DOHH2 (cell line): Measurements from ENCODE around the gene WRNIP1.

Source experiments
- H3F3A ChIP-seq: fragments of 200-600 bp; sonication (generic), shearing (Covaris generic); 2 replicates; pipeline ENCODE4 v1.6.0; 2016; ENCODE audit warnings: antibody characterized with exemption, mild to moderate bottlenecking; ENCODE audit not compliant: control insufficient read depth, insufficient read depth
- H3K27ac ChIP-seq: fragments of 200-600 bp; sonication (generic); 2 replicates; pipeline ENCODE4 v1.5.1; 2014; ENCODE audit warnings: low read depth, mild to moderate bottlenecking, low read length, moderate library complexity
- H3K27me3 ChIP-seq: fragments of 200-600 bp; sonication (generic); 2 replicates; pipeline ENCODE4 v1.6.1; 2014; ENCODE audit warnings: mild to moderate bottlenecking, low read length, mixed read lengths; ENCODE audit not compliant: control insufficient read depth
- H3K36me3 ChIP-seq: fragments of 200-600 bp; sonication (generic); 2 replicates; pipeline ENCODE4 v1.6.1; 2014; ENCODE audit warnings: mild to moderate bottlenecking, low read length, moderate library complexity, mixed read lengths; ENCODE audit not compliant: control insufficient read depth
- H3K4me1 ChIP-seq: fragments of 200-600 bp; sonication (generic); 2 replicates; pipeline ENCODE4 v1.6.1; 2014; ENCODE audit warnings: mild to moderate bottlenecking, low read length, mixed read lengths; ENCODE audit not compliant: control insufficient read depth
- H3K4me2 ChIP-seq: fragments of 200-600 bp; sonication (generic); 2 replicates; pipeline ENCODE4 v1.6.0; 2014; ENCODE audit warnings: mild to moderate bottlenecking, low read length, moderate library complexity
- H3K4me3 ChIP-seq: fragments of 200-600 bp; sonication (generic); 2 replicates; pipeline ENCODE4 v1.5.1; 2014; ENCODE audit warnings: mild to moderate bottlenecking, low read length, mixed read lengths
- H3K79me2 ChIP-seq: fragments of 200-600 bp; sonication (generic); 2 replicates; pipeline ENCODE4 v1.6.1; 2014; ENCODE audit warnings: mild to moderate bottlenecking, low read length, mixed read lengths; ENCODE audit not compliant: control insufficient read depth
- H3K9me2 ChIP-seq: fragments of 200-600 bp; sonication (generic); replicated peaks from 2 replicates; pipeline ENCODE4 v1.6.1; 2014; ENCODE audit warnings: mild to moderate bottlenecking, low read length, mixed read lengths; ENCODE audit not compliant: control insufficient read depth
- H3K9me3 ChIP-seq: fragments of 200-600 bp; sonication (generic); 2 replicates; pipeline ENCODE4 v1.6.1; 2014; ENCODE audit warnings: antibody characterized with exemption, low read length, mixed read lengths; ENCODE audit not compliant: control insufficient read depth, insufficient read depth
- H4K20me1 ChIP-seq: fragments of 200-600 bp; sonication (generic); 2 replicates; pipeline ENCODE4 v1.6.0; 2014; ENCODE audit warnings: low read depth, mild to moderate bottlenecking, antibody characterized with exemption, low read length, moderate library complexity; ENCODE audit not compliant: control insufficient read depth, insufficient read depth
- EZH2phosphoT487 ChIP-seq: fragments of 200-600 bp; sonication (generic); IDR thresholded peaks from 2 replicates; pipeline ENCODE4 v1.6.1; 2017; ENCODE audit warnings: borderline replicate concordance, mild to moderate bottlenecking, antibody characterized with exemption, low read length, moderate library complexity, mixed read lengths
- TF ChIP-seq, protein P1 (sequence below): fragments of 200-600 bp; sonication (generic); IDR thresholded peaks from one replicate; pipeline ENCODE4 v1.5.1; 2014; ENCODE audit warnings: antibody characterized with exemption, mild to moderate bottlenecking, low read depth, low read length; ENCODE audit not compliant: poor library complexity, severe bottlenecking

WRNIP1 gene

DNA sequence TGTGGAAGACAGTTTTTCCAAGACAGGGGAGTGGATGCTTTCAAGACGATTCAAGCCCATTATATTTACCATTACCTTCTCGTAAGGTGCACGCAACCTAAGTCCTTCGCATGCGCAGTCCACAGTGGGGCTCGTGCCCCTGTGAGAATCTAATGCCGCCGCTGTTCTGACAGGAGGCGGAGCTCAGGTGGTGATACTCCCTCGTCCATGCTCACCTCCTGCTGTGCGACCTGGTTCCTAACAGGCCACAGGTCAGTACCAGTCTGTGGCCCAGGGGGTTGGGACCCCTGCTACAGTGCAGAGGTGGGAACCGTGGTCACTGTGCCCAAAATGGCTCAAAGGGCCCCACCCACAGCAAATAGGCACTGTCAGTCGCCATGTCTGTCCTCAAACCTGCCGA lies 39.8 kb downstream of the WRNIP1 start:
- H3F3A ChIP-seq: no peaks in the 10 kb centered on the region
- no peaks in the 10 kb centered on the region for H4K20me1 ChIP-seq
- no peak overlapping the region for H3K4me2 ChIP-seq
- no peaks in the 10 kb centered on the region for H3K36me3 ChIP-seq
- H3K79me2 ChIP-seq: no peaks in the 10 kb centered on the region
- no peak overlapping the region for H3K27ac ChIP-seq
- no peaks in the 10 kb centered on the region for H3K4me1 ChIP-seq
- no peaks in the 10 kb centered on the region for H3K9me2 ChIP-seq
- no peaks in the 10 kb centered on the region for H3K9me3 ChIP-seq
- H3K4me3 ChIP-seq: no peak overlapping the region
- no peaks in the 10 kb centered on the region for H3K27me3 ChIP-seq
- no peak for TF ChIP-seq EZH2phosphoT487
- TF ChIP-seq, protein P1, sequence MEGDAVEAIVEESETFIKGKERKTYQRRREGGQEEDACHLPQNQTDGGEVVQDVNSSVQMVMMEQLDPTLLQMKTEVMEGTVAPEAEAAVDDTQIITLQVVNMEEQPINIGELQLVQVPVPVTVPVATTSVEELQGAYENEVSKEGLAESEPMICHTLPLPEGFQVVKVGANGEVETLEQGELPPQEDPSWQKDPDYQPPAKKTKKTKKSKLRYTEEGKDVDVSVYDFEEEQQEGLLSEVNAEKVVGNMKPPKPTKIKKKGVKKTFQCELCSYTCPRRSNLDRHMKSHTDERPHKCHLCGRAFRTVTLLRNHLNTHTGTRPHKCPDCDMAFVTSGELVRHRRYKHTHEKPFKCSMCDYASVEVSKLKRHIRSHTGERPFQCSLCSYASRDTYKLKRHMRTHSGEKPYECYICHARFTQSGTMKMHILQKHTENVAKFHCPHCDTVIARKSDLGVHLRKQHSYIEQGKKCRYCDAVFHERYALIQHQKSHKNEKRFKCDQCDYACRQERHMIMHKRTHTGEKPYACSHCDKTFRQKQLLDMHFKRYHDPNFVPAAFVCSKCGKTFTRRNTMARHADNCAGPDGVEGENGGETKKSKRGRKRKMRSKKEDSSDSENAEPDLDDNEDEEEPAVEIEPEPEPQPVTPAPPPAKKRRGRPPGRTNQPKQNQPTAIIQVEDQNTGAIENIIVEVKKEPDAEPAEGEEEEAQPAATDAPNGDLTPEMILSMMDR: no peak

DNA sequence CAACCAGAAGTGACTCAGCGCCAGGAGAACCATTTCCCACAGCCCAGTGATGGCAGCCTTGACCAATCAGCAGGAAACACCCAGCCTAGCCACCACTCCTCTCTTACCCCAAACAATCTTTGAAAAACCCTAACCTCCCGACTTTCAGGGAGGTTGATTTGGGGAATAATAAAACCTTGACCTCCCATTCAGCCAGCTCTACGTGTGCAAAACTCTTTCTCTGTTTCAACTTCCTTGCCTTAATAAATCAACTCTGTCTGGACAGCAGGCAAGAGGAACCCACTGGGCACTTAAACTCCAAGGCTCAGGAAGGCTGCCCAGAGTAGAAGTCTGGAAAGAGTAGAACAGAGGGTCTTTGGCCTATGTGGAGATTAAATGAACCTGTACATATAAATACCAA lies 41.5 kb downstream of the WRNIP1 start:
- Histone ChIP-seq H3F3A (no peaks in the 10 kb centered on the region), H4K20me1 (no peaks in the 10 kb centered on the region), H3K9me2 (no peaks in the 10 kb centered on the region), H3K9me3 (no peaks in the 10 kb centered on the region), H3K4me3 (no peak overlapping the region), H3K27ac (no peak overlapping the region), H3K79me2 (no peaks in the 10 kb centered on the region), H3K4me2 (no peak overlapping the region), H3K27me3 (no peaks in the 10 kb centered on the region), H3K36me3 (no peaks in the 10 kb centered on the region), H3K4me1 (no peaks in the 10 kb centered on the region)
- TF ChIP-seq, protein P1: no peak
- no peak for TF ChIP-seq EZH2phosphoT487

DNA sequence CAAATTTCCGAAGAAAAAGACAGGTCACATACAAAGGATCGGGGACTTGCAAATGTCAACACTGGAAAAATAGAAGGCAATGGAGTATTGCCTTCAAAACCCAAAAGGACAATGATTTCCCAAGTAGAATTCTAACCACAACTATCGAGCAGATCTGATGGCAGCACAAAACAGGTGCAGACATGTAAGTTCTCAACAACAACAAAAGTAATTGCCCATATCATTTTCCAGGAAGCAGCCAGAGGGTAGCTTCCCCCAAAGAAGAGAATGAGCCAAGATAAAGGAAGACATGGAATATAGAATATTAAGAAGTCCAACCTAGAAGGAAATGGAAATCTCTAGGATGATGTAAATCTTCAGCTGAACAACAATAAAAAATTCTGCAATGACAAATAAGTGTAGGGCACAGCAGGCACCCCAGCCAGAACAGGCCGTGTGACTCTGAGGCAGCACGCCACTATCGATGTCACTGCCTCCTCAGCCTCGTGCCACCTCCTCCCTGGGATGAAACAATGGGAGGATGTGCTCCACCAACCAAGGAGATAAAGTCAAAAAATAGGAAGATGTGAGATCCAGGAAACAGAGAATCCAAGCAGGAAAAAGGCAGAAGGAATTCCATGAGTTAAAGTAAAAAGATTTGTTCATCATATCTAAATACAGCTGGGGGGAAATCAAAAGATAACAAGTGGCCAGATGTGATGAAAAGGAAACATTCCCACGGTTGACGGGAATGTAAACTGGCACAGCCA lies 42.3 kb downstream of the WRNIP1 start:
- Histone ChIP-seq H3K27ac (no peak overlapping the region), H3K27me3 (no peaks in the 10 kb centered on the region), H3K79me2 (no peaks in the 10 kb centered on the region), H3K4me1 (no peaks in the 10 kb centered on the region), H3F3A (no peaks in the 10 kb centered on the region), H3K4me3 (no peak overlapping the region), H3K36me3 (no peaks in the 10 kb centered on the region), H4K20me1 (no peaks in the 10 kb centered on the region), H3K4me2 (no peak overlapping the region), H3K9me3 (no peaks in the 10 kb centered on the region), H3K9me2 (no peaks in the 10 kb centered on the region)
- no peak for TF ChIP-seq EZH2phosphoT487
- TF ChIP-seq, protein P1: no peak
